AG04449 (cell line): ENCODE data around the gene ASXL3.

Experiments
- CTCF ChIA-PET: fragments of 350-600 bp; formaldehyde crosslinking; extraction: SDS; loops from one replicate; lab custom pipeline; 2021; ENCODE audit warnings: antibody characterized with exemption; lab: Yijun Ruan, JAX
- POLR2A ChIA-PET: fragments of 400-600, 350-600 bp; formaldehyde crosslinking; extraction: SDS; loops from one replicate; lab custom pipeline; 2020; ENCODE audit warnings: antibody characterized with exemption, inconsistent platforms; lab: Yijun Ruan, JAX
- DNase-seq: peaks from one replicate; pipeline ENCODE4 v3.0.0-alpha.2; 2010; ENCODE audit warnings: low read depth, low spot score
- H3K4me3 ChIP-seq: 2 replicates; pipeline ENCODE4 v1.5.1; 2011; ENCODE audit warnings: low read depth, mild to moderate bottlenecking, control low read depth, low read length
- CTCF ChIP-seq: IDR thresholded peaks from one replicate; pipeline ENCODE4 v1.5.1; 2011; ENCODE audit warnings: mild to moderate bottlenecking, moderate library complexity, low read length, control low read depth, inconsistent platforms; ENCODE audit not compliant: insufficient read depth; ENCODE audit errors: missing control alignments

The ASXL3 gene

DNA sequence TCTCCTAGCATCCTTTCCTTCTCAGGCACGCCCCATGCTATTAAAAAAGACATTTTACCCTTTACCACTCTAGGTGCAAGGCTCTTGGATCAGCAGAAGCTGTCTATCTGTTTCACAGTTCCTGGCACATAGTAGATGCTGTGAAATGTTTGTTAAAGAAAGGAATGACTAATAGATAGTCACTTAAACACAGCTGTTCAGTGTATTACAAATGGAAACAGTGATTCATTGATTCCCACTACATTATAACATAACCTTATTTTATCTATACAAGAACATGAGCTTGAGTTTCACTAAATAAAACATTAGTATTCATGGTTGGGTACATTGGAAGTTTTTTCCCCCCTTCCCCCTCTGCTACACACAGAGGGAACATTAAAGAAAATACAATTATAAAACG, 142.1 kb downstream of the ASXL3 start:
- CTCF ChIA-PET = no interaction called here
- no peak for DNase-seq
- H3K4me3 ChIP-seq = no peak overlapping the region
- no peak for TF ChIP-seq CTCF
- POLR2A ChIA-PET = no interaction called here

- POLR2A ChIA-PET = no interaction called here
- CTCF ChIA-PET = no interaction called here
- no peak for DNase-seq
- TF ChIP-seq CTCF = no peak
- no peak overlapping the region for H3K4me3 ChIP-seq
Measured at GRCh38 chr18:33729556-33729955, 151.5 kb downstream of the ASXL3 start.

DNA sequence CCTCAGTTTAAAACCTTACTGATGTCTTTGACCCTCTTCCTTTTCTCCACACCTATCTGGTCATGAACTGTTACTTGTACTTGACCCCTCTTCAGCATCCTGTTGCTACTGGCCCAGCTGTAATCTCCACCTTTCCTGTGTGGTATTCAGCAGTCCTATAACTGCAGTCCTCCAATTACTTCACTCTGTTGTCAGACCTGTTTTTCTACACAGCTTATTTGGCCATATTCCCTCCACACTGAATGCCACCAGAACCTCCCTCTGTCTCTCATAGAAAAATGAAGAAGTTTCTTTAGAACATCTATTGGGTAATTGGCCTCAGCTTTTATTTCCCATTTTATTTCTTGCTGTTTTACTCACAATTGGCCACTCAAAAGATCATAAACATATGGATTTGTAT, 155.4 kb downstream of the ASXL3 start:
- TF ChIP-seq CTCF = no peak
- no peak for DNase-seq
- H3K4me3 ChIP-seq = no peak overlapping the region
- CTCF ChIA-PET = no interaction called here
- POLR2A ChIA-PET = no interaction called here

DNA sequence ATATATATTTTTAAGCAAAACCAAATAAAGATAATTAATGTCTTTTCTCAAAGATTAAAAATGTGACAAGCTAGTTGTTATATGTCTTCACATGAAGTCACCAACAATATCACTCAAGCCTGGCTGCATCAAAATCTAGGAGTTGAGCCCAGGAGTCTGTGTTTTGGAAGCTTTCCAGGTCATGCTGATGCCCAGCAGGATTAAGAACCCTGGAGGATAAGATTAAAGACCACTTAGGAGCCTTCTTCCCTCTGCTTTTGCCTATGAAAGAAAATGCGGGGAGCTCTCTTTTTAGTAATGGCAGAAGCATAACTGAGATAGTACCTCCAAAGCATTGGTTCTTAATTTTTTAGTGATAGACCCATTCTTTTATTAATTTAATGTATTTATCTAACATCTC, 157.4 kb downstream of the ASXL3 start:
- no peak for DNase-seq
- H3K4me3 ChIP-seq = no peak overlapping the region
- ChIA-PET CTCF (no interaction called here), POLR2A (no interaction called here)
- TF ChIP-seq CTCF = no peak

DNA sequence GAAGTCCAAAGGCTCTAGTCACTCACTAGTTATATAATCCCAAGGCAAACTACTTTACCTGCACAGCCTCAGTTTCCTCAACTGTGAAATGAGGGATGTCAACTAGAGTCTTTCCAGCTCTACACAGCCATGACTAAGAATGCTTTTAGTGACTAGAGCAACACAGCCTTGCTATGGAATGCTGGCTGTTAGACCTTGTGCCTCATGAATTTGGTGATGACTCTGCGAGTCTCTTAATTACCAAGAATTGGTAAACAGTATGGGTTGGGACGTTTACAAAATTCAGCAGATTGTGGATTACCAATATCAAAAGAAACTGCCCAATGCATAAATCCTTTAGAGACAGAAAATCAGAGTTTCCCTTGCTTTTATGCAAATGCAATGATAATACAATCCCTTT, 163.7 kb downstream of the ASXL3 start:
- no peak for DNase-seq
- CTCF ChIA-PET = no interaction called here
- POLR2A ChIA-PET = no interaction called here
- H3K4me3 ChIP-seq = no peak overlapping the region
- no peak for TF ChIP-seq CTCF

GRCh38 chr18:33744032-33744697, 166.1 kb downstream of the ASXL3 start:
- H3K4me3 ChIP-seq = no peak overlapping the region
- ChIA-PET POLR2A (no interaction called here), CTCF (no interaction called here)
- TF ChIP-seq CTCF = no peak
- DNase-seq = no peak
